SU-DHL-6 (cell line): ENCODE measurements around the gene COL23A1.

Source experiments
- EZH2phosphoT487 ChIP-seq: fragments of 200-600 bp; sonication (generic), shearing (Covaris generic); conservative IDR thresholded peaks from 2 replicates; pipeline ENCODE4 v1.6.1; 2018; ENCODE audit warnings: mild to moderate bottlenecking, antibody characterized with exemption, low read length, moderate library complexity, mixed read lengths
- TF ChIP-seq, protein P1 (sequence below): fragments of 200-600 bp; sonication (generic); IDR thresholded peaks from one replicate; pipeline ENCODE4 v1.5.1; 2017; ENCODE audit warnings: antibody characterized with exemption, mild to moderate bottlenecking, low read length, moderate library complexity; ENCODE audit not compliant: insufficient read depth, poor library complexity, severe bottlenecking

DNA sequence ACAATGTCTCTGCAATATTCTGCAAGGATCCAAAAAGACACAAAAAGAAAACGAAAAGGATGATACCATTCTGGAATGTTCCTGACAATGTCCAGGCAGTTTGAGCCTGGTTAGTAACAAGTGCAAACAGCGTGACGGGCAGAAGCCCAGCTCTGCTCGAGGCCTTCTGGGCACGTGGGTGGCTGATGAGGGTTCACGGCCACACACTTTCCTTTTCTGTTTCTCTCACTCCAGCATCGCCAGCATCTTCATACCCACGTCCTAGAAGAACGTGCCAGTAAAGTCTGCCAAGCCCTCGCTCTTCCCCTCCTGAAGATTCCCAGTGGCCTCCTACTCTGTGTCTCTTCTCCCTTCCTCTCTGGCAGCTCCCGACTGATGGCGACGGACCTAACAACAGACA is 36.7 kb downstream of the COL23A1 start:
- TF ChIP-seq, protein P1, sequence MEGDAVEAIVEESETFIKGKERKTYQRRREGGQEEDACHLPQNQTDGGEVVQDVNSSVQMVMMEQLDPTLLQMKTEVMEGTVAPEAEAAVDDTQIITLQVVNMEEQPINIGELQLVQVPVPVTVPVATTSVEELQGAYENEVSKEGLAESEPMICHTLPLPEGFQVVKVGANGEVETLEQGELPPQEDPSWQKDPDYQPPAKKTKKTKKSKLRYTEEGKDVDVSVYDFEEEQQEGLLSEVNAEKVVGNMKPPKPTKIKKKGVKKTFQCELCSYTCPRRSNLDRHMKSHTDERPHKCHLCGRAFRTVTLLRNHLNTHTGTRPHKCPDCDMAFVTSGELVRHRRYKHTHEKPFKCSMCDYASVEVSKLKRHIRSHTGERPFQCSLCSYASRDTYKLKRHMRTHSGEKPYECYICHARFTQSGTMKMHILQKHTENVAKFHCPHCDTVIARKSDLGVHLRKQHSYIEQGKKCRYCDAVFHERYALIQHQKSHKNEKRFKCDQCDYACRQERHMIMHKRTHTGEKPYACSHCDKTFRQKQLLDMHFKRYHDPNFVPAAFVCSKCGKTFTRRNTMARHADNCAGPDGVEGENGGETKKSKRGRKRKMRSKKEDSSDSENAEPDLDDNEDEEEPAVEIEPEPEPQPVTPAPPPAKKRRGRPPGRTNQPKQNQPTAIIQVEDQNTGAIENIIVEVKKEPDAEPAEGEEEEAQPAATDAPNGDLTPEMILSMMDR = no peak
- no peak for TF ChIP-seq EZH2phosphoT487
